Measurements from ENCODE around the gene FGF3.

Gene FGF3

GRCh38 chr11:69760319-69760718 is 58.9 kb downstream of the FGF3 start:
- Histone ChIP-seq H2AFZ (ENCODE audit: low read length, unreplicated experiment) (no peak overlapping the region), H3K4me1 (ENCODE audit: control insufficient read depth, insufficient read depth, low read length, unreplicated experiment) (no peaks in the 10 kb centered on the region), H3K4me3 (ENCODE audit: low read depth, low read length) (no peak overlapping the region), H3K36me3 (ENCODE audit: insufficient read depth, low read length) (no peaks in the 10 kb centered on the region), H3K27ac (ENCODE audit: low read depth, low read length) (no peak overlapping the region), H3K27me3 (ENCODE audit: insufficient read depth, low read length) (peaks cover 77% of the 10 kb centered on the region), H3K79me2 (ENCODE audit: control insufficient read depth, insufficient read depth, low read length, unreplicated experiment) (no peaks in the 10 kb centered on the region)
